ENCODE measurements around the gene ADRA2C.

Gene ADRA2C

DNA sequence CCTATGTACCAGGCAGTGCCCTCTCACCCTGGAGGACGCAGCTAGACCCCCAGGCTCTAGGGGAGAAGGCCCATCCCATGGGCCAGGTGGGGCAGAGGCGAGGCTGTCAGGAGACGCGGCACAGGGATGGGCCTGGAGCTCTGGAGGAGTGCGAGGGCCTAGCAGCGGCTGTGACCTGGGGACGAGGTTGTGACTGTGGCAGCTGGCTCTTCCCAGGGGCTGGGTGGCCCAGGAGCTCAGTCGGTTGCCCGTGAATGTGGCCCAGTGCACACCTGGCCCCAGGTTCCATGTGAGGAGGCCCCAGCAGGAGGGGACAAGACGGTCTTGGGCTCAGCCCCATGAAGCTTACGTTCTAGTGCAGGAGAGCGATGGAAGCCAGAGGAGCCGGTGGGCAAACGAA, 31.0 kb upstream of the ADRA2C start:
- H3K4me3 ChIP-seq (replicated peaks; ENCODE audit: low read depth, low read length): no peak overlapping the region
- DNase-seq (ENCODE audit: low read depth): no peak
- TF ChIP-seq, protein P1, sequence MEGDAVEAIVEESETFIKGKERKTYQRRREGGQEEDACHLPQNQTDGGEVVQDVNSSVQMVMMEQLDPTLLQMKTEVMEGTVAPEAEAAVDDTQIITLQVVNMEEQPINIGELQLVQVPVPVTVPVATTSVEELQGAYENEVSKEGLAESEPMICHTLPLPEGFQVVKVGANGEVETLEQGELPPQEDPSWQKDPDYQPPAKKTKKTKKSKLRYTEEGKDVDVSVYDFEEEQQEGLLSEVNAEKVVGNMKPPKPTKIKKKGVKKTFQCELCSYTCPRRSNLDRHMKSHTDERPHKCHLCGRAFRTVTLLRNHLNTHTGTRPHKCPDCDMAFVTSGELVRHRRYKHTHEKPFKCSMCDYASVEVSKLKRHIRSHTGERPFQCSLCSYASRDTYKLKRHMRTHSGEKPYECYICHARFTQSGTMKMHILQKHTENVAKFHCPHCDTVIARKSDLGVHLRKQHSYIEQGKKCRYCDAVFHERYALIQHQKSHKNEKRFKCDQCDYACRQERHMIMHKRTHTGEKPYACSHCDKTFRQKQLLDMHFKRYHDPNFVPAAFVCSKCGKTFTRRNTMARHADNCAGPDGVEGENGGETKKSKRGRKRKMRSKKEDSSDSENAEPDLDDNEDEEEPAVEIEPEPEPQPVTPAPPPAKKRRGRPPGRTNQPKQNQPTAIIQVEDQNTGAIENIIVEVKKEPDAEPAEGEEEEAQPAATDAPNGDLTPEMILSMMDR (IDR thresholded peaks at IDR 0.05; ENCODE audit: low read length, missing control alignments): no peak

DNA sequence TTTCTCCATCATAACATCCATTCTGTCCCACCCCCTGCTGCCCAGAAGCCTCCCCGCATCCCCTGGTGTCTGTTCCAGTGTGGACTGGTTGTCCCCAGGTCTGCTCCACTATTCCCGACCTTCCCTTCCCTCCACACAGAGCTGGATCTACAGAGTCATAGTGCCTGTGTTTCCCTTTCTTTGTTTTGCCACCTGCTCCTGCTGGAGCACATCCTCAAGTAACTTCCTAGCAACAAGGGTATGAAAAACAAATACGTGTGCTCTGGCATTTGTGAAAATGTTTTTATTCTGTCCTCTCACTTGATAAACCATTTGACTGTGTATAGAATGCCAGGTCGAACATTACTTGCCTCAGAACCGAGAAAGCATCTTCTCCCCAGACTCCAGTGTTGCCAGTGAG, 29.9 kb upstream of the ADRA2C start:
- TF ChIP-seq, protein P1 (IDR thresholded peaks at IDR 0.05; ENCODE audit: low read length, missing control alignments): no peak
- H3K4me3 ChIP-seq (replicated peaks; ENCODE audit: low read depth, low read length): no peak overlapping the region
- no peak for DNase-seq (ENCODE audit: low read depth)

DNA sequence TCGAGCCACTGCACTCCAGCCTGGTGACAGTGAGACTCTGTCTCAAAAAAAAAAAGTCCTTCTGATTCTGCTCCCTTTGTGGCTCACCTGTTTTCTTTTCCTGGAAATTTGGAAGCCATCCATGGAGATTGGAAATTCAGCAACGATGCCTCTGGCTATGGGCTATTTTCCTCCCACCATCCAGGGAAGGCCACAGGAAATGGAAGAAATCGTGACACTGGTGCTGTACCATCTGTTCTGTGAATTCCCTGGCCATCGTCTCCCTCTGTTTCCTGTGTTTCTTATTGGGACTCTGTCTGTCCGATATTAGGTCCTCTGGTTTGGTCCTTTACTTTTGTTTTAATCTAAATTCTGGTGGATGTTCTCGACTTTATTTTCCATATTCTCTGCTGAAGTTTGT, 29.4 kb upstream of the ADRA2C start:
- TF ChIP-seq, protein P1 (IDR thresholded peaks at IDR 0.05; ENCODE audit: low read length, missing control alignments): no peak
- H3K4me3 ChIP-seq (replicated peaks; ENCODE audit: low read depth, low read length): no peak overlapping the region
- no peak for DNase-seq (ENCODE audit: low read depth)

DNA sequence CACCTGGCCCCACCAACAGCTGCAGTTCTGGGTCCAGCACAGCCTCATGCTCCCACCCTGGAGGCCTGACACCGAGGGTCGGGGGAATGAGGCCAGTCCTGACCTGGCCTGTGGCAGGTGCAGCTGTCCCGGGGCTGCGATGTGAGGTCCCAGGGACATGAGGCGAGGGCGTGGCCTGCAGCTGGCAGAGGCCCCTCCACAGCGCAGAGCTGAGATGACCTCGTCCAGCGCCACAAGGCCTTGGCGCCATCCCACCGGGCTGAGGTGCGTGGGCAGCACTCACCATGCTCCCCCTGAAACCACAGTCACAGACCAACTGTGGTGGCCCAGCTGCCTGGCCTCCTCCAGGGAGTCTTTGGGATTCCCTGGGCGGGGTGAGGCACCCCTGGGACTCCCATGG, 26.6 kb upstream of the ADRA2C start:
- H3K4me3 ChIP-seq (replicated peaks; ENCODE audit: low read depth, low read length): no peak overlapping the region
- DNase-seq (ENCODE audit: low read depth): no peak
- TF ChIP-seq, protein P1 (IDR thresholded peaks at IDR 0.05; ENCODE audit: low read length, missing control alignments): no peak

DNA sequence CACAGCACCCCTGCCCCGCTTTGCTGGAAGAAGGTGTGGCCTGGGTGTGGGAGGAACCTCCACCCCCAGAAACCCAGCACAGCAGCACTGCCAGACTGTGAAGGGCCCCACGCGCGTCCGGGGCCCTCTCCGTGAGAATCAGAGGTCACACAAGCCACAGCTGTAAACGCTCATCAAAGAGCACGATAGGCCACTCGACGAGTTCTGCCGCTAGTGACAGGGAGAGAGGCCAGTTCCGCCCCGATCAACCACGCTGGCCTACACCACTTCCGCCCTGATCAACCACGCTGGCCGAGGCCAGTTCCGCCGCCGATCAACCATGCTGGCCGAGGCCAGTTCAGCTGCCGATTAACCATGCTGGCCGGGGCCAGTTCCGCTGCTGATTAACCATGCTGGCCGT, 25.9 kb upstream of the ADRA2C start:
- TF ChIP-seq, protein P1 (IDR thresholded peaks at IDR 0.05; ENCODE audit: low read length, missing control alignments): no peak
- no peak for DNase-seq (ENCODE audit: low read depth)
- no peak overlapping the region for H3K4me3 ChIP-seq (replicated peaks; ENCODE audit: low read depth, low read length)

DNA sequence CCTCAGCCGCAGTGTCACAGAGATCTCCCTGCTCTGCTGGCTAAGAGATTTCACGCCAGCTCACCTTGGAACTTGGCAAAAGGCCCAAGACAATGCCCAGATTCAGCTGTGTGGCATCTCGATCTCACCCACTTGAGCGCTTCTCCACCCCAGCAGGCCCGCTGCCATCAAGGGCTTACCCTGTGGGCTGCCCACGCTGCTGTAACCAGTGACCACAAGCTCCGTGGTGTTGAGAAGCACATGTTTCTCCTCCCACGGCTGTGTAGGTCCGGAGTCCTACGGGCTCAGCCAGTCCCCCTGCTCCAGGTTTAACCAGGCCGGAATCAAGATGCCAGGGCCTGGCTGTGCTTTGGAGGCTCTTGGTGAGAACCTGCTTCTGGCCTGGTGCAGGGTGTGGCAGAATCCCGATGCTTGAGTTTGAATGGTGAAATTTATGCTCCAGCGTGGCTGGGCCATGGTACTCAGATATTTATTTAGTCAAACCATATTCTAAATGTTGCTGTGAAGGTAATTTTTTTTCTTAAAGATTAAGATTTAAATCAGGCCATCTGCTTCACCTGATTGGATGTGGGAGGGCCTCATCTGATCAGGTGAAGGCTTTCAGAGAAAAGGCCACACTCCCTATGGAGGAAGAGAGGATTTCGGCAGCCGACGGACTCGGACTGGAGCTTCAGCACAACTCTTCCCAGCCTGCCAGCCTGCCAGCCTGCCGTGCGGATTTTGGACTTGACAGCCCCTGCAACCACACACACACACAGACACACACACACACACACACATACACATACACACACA, 24.8 kb upstream of the ADRA2C start:
- no peak for DNase-seq (ENCODE audit: low read depth)

More for the DNA sequence above, 24.8 kb upstream of the ADRA2C start:
- TF ChIP-seq, protein P1 (IDR thresholded peaks at IDR 0.05; ENCODE audit: low read length, missing control alignments): no peak
- no peak overlapping the region for H3K4me3 ChIP-seq (replicated peaks; ENCODE audit: low read depth, low read length)
